Endometrial microvascular endothelial cells (primary cell): ENCODE data around the gene NLRP14. TPM values are rescaled to one million over a fixed set of nuclear protein-coding genes. Genes with fewer than 3 reads are reported as not detected.

Experiments
- in situ Hi-C: cut with HindIII; loops from 2 replicates; pipeline ENCODE4 v1.10.0; 2017; ENCODE audit warnings: low sequenced_read_pairs, low pct_unique_long_range_greater_than_20kb; ENCODE audit errors: inconsistent ontology term
- total RNA-seq: library from RNA; depleted of rRNA; stranded (reverse); fragments of >200 nt; gene quantifications from one replicate; pipeline ENCODE4 v1.2.3, GENCODE V29; 2015; ENCODE audit errors: inconsistent ontology term

NLRP14 gene
- total RNA-seq, 1 donor from 2014 or later, result 0.09 TPM

- in situ Hi-C loops, result no loop called here
Measured at GRCh38 chr11:7034019-7034418, 13.7 kb downstream of the NLRP14 start.

DNA sequence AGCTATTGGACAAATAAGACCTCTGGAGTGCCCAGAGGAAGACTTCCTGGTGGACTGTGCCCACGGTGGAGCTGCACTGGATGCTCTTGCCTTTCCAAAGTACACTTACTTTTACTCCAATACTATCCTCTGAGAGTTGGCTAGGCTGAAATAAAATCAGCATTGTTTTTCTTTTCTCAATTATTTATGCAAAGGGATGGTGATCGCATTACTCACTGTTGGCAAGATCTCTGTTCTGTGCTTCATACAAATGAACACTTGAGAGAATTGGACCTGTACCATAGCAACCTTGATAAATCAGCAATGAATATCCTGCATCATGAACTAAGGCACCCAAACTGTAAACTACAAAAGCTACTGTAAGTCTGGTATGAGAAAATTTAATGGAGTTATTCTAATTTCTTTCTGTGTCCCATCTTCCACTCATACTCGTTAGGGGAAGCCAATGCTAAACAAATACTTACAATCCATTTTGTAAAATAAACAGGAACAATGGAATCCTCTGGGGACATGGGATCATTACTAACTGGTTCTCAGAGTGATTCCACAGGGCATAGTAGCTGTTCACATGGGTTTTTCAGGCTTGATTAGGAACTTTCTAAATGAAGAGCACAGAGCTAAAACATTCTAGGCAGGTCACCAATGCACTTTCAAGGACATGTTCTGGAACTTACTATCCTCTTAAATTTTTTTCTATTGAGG is 26.3 kb downstream of the NLRP14 start:
- in situ Hi-C loops, result no loop called here

DNA sequence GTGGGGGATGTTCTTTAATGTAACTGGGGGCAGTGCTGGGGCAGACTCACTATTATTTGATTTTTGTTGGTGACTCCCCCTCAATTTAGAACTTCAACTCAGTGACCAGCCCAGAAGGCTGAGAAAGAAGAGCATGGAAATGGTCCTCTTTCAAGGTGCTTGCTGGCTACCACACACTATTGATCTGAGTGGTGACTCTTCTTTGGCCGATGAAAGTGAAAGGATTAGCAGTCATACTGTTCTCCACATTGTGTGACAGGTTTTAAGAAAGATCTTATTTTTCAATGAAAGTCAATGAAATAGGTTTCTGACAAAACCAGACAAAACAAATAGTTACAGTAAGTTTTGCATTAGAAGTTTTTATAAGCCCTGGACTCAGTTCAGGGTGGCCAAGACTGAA is 29.9 kb downstream of the NLRP14 start:
- in situ Hi-C loops, result no loop called here

DNA sequence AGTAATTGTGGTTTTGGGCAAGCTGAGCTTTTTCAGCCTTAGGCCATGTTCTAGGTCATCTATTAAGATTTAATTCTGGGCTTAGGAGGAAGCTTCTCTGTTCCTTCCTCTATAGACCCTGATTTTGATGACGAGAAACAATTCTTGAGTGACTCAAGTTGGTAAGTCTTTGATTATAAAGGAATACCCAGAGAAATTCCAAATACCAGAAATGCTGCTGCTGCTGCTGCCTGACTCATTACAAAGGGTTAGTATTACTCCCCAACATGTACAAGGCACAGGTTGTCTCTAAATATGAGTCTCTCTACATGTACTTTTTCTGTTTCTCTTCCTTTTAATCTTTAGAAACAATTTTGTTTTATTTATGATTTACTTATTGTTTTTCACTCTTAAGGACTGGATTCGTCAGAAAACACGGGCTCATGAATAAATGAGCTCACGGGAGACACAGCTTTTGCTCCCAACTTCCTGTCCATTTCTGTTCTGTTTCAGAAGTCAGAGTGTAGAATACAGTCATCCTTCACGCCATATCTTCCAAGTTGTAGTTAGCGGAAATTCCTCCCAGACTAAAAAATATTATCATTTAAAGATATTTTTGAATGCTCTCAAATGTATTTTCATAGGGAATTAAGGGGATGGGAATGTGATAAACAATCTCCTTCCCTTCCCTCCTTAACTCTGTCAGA is 36.7 kb downstream of the NLRP14 start:
- in situ Hi-C loops, result no loop called here

- in situ Hi-C loops, result no loop called here
Measured at GRCh38 chr11:7057641-7058040, 37.4 kb downstream of the NLRP14 start.

DNA sequence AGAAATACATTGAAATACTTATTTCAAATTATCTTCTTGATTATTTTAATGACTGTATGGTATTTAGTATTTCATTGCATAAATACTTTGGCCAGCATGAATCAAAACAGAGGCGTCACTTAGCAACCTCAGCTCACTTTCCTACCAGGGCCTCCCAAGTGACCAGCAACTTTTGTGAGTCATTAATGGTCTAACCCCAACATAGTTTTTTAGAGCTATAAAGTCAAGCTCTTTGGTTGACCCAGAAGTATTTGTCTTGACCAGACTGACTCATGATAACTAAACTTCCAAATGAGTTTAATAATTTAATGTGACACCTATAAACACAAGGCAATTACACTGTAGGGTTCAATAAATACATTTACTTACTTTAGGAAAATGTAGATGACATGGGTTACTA is 40.6 kb downstream of the NLRP14 start:
- in situ Hi-C loops, result no loop called here

GRCh38 chr11:7062534-7062933 is 42.3 kb downstream of the NLRP14 start:
- in situ Hi-C loops, result no loop called here

DNA sequence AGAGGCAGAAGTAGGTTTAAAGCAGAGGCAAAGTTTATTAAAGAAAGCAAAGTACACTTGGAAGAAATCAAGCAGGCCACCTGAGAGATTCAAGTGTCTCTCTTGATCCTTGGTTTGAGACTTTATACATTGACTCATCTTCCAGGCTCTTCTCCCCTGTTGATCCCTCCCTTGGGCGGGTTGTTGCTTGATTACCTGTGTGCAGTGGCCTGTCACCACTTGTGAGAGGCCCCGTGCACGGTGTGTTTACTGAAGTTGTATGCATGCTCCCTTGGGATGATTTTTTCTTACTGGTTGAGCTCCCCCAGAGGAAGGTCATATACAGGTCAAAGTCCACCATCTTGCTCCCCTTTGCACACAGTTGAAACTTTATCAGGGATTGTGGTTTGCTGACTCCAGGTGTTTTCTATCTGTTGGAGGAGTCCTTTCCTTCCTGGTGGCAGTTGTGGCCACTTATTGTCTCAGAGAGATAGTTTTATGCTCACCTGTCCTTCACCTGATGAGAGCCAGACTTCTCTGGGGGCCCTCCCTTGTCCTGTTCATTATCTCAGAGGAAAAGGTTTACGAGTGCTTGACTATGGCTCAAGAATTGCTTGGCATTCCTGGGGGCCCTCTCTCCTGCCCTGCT is 52.2 kb downstream of the NLRP14 start:
- in situ Hi-C loops, result no loop called here

- in situ Hi-C loops, result no loop called here
Measured at GRCh38 chr11:7077101-7077500, 56.8 kb downstream of the NLRP14 start.

GRCh38 chr11:7079545-7080135 is 59.4 kb downstream of the NLRP14 start:
- in situ Hi-C loops, result no loop called here

DNA sequence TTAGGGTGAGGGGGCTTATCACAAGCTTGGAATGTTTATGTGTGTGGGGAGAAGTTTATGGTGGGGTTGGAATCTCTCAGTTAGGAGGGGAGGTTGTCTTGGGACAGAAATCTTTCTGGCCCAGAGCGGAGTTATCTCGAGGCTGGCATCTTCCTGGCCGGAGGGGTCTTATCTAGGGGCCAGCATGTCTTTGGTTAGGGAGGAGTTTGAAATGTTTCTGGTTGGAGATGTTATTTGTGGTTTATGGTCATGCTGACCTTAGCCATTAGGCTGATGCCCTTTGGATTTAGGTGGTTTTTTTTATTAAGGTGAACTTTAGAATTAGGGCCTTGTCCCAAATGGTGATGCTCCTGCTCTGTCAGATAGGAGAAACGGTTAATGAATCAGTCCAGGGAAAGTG is 60.6 kb downstream of the NLRP14 start:
- in situ Hi-C loops, result no loop called here

- in situ Hi-C loops, result no loop called here
Measured at GRCh38 chr11:7081441-7081840, 61.2 kb downstream of the NLRP14 start.

- in situ Hi-C loops, result no loop called here
Measured at GRCh38 chr11:7088921-7089320, 68.6 kb downstream of the NLRP14 start, which contains the start of gene RBMXL2. TSS of gene RBMXL2 (plus strand) at chr11:7088998. CDS start at chr11:7089121, 123 bp downstream.

GRCh38 chr11:7089328-7090251 is 69.3 kb downstream of the NLRP14 start:
- in situ Hi-C loops, result no loop called here

GRCh38 chr11:7098235-7098832 is 78.1 kb downstream of the NLRP14 start:
- in situ Hi-C loops, result no loop called here

- in situ Hi-C loops, result no loop called here
Measured at GRCh38 chr11:7115780-7116179, 95.5 kb downstream of the NLRP14 start.

GRCh38 chr11:7116370-7116769 is 96.1 kb downstream of the NLRP14 start:
- in situ Hi-C loops, result no loop called here
